NOMO-1 treated with dmso at 0.1 percent for 144 hours (cell line): ENCODE results near the gene ACYP1.

Experiments
- DNase-seq: peaks from one replicate; lab custom pipeline; 2025; ENCODE audit not compliant: unreplicated experiment; lab: John Stamatoyannopoulos, UW

The ACYP1 gene

DNA sequence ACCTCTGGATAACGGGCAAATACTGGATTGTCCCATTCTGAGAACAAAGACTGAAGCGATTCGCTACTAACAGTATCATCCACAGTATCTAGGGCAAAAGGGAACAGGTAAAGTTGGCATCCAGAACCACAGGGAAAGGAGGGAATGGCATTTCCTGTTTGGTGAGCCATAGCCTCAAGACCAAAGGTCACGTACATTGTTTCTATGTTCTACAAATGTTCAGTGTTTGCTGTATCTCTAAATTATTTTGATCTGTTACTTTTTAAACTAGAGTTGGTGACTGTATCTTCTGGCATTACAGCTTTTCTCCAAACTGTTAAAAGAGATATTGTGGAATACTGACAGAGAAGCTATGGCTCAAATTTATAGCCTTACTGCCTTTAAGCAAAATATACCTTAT, 22.2 kb downstream of the ACYP1 start:
- DNase-seq, result no peak

DNA sequence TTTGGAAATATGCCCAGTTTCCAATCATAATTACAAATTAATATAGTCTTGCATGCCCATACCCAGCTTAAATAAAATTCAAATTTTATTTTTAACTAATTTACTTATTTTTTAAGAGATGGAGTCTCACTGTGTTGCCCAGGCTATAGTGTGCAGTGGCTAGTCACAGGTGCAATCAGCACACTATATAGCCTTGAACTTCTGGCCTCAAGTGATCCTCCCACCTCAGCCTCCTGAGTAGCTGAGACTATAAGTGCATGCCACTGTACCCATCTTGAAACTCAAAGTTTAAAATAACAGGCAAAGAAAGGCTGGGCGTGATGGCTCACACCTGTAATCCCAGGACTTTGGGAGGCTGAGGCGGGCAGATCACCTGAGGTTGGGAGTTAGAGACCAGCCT, 22.9 kb downstream of the ACYP1 start:
- no peak for DNase-seq

DNA sequence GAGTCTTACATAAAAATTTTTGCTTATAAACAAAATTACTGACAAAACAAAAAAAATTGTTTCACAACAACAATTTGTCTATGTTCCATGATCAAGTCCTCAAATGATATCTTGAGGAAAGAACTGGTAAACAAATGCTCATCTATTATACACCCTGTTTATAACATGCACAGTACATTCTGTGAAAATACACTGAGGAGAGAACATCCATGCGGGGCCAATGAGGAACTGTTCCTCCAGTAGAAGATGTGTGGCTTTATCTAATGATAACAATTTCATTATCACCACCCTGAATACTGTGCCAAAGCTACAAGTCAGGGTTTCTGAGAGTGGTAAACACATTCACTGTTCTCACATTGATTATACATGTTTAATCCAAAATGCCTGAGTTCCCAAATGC, 23.3 kb downstream of the ACYP1 start:
- no peak for DNase-seq

DNA sequence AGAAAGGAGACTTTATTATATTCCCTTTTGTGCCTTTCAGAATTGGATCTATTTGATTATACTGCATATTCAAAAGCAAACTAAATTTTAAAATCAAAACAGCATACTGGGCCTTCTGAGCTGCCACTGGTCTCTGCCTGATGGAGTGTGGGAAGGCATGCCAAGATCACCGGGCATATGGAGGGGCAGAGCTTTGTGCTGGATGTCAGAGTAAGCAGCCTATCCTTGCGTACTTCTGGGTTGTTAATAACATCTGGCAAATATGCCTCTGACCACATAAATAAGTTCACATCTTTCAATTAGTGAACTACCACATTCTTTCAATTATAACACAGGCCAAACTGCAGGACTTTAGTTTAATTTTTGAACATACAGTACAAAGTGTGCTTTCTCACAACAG, 30.9 kb downstream of the ACYP1 start:
- no peak for DNase-seq

- DNase-seq, result no peak
Measured at GRCh38 chr14:75030147-75030546, 33.7 kb downstream of the ACYP1 start.

- no peak for DNase-seq
Measured at GRCh38 chr14:75025876-75026275, 37.9 kb downstream of the ACYP1 start.

- DNase-seq, result no peak
Measured at GRCh38 chr14:75025082-75025481, 38.7 kb downstream of the ACYP1 start.

- no peak for DNase-seq
Measured at GRCh38 chr14:75023108-75023507, 40.7 kb downstream of the ACYP1 start.

GRCh38 chr14:75022655-75023054, 41.2 kb downstream of the ACYP1 start:
- DNase-seq, result no peak

GRCh38 chr14:75018694-75019093, 45.1 kb downstream of the ACYP1 start:
- DNase-seq, result no peak

DNA sequence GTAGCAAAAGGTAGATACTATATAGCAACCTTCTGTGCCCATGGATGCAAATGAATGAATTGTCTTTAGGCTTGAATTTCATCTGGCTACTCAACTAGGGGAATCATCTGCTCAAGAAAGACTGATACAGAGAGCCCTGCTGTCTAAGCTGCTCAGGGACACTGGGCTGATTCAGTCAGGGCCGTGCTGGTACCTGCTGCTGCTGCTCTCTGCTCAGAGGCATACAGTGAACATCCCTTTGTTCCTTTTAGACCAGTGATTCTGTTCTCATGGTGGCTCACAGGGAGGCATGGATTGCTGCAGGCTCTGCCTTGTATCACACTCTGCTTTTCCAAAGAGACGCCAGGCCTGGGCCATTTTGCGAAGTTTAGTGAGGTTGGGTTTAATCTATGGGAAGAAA, 47.0 kb downstream of the ACYP1 start:
- DNase-seq, result no peak

DNA sequence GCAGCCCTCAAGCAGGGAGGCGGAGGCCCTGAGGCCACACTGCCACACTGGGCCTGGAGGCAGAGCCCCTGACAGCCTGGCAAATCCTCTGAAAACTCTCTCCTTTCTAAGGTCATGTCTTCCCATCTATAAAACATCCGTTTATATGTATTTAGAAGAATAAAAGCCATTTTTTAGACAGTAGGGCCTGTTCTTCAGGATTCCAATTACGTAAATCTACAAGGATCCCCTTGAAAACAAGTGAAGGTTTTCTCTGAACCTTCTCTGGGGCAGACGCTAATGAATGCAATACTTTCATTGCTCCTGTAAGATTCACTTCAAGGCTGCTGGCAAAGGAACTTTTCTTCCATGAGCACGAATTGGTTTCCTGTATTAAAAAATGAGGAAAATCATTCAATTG, 48.3 kb downstream of the ACYP1 start:
- DNase-seq, result no peak

GRCh38 chr14:75013290-75013689, 50.5 kb downstream of the ACYP1 start:
- no peak for DNase-seq

DNA sequence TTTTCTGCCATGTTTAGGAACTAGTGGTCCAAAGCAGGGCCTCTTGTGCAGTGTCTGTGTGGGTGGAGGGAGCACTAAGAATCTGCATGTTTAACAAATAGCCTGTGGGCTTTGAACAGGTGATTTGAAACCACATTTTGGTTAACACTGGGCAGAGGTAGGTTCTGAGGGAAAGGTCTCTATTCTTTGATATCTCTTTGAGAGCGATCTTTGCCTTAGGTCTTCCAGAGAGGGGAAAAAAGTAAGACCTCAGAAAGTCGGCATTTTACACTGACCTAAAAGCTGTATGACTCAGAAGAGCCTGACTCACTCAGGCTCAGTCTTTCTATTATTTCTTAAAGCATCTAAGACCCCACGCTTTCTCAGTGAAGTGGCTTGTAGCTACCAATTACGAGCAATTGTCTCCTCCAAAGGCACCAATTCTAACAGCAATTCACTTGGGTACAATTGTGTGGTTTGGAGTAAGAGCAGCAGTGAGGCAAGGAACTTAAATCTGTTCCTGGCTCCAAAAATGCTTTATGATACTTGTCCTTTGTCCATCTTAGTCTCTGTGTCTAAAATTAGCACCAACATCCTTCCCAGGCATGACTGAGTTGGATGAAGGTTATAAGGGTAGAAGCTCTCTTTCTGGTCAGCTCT, 52.3 kb downstream of the ACYP1 start:
- DNase-seq, result no peak

- no peak for DNase-seq
Measured at GRCh38 chr14:75010472-75011093, 53.2 kb downstream of the ACYP1 start.

DNA sequence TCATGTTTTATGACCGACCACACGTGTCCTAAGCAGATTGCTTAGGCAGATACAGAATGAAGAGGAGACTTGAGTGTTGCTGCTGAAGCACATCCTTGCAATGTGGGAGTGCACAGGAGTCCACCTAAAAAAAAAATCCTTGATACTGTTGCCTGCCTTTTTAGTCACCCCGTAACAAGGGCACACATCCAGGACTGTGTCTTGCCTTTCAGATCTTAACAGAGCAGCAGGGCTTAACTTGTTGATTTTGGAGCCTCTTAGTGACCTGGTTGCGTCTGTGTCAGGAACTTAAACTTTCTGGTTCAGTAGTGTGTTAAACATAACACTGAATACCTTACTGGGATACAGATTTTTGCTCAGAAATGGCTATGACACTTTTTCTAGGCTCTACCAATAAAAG, 54.6 kb downstream of the ACYP1 start:
- no peak for DNase-seq

DNA sequence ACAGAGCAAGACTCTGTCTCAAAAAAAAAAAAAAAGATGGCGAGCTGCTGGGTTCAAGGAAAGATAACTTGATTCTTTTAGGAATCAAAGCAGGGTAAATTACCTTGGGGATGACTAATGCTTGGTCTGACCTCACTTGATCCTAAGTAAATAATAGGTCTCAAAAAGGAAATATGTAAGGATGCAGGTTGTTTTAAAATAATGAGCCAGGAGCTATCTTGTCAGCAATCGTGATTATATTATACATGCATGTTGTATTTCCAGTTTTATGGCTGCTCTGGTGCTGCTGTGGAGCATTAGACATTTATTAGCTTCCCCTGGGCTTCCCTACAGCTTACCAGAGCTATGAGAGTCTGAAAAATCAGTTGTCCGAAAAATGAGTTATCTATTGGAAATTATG, 58.5 kb downstream of the ACYP1 start:
- DNase-seq, result no peak

- DNase-seq, result no peak
Measured at GRCh38 chr14:75003250-75004027, 60.4 kb downstream of the ACYP1 start.
